Breast epithelium (tissue), 3 donors: ENCODE results near the gene PYDC2.

ENCODE experiments used
- CTCF ChIP-seq, 3 donors: fragments of 450-650 bp; IDR thresholded peaks; one replicate each; pipeline ENCODE4 v1.5.1; 2016 to 2017; ENCODE audit warnings: antibody characterized with exemption in 3 of 3, mild to moderate bottlenecking in 3 of 3, moderate library complexity in 3 of 3
- POLR2A ChIP-seq: fragments of 450-650 bp; IDR thresholded peaks from one replicate; pipeline ENCODE4 v1.6.1; 2016; ENCODE audit warnings: antibody characterized with exemption, mild to moderate bottlenecking, moderate library complexity
- POLR2AphosphoS5 ChIP-seq, 3 donors: sonication (generic); formaldehyde crosslinking; IDR thresholded peaks; one replicate each; pipeline ENCODE4 v1.6.1; 2017; ENCODE audit warnings: antibody characterized with exemption in 3 of 3

DNA sequence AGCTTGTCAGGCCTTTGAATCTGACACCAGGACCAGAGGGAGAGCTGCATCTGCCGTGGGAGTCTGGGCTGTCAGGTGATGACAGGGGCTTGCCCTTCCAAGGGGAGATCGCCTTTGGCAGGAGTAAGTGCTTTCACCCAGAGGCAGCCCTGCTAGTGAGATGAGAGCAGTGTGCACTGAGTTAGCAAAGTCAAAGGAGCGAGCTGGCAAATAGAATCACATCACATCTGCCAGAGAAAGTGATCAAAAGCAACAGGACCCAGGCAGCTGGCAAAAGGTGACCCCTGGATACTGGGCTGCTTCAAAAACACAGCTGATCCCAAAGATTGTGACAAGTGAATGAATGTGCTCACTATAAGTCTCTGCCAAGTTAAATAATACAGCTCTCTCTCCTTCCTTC lies 36.1 kb upstream of the PYDC2 start:
- TF ChIP-seq CTCF (IDR thresholded peaks at IDR 0.05) (no peak), POLR2A (no peak), POLR2AphosphoS5 (IDR thresholded peaks at IDR 0.05) (no peak)
